ENCODE measurements around the gene BMP3. TPM values are rescaled to one million over a fixed set of nuclear protein-coding genes. Genes with fewer than 3 reads are reported as not detected.

Gene BMP3
- total and polyA plus RNA-seq, 10 of the 15 experiments (the other 5 are each of a cell fraction or from before 2014, with no cell fraction given) = 0.37 to 1.4 (median 0.88) TPM

- TF ChIP-seq CTCF (IDR thresholded peaks at IDR 0.05 in 2 of 3, conservative IDR thresholded peaks at IDR 0.05 in 1 of 3; ENCODE audit: control insufficient read depth in 2 of 3, extremely low read depth in 1 of 3, insufficient read depth in 1 of 3, low read depth in 3 of 3, low read length in 3 of 3) = peak; percentile 80 to 93 (median 93)
- TF ChIP-seq SMC3 (IDR thresholded peaks at IDR 0.05; ENCODE audit: borderline replicate concordance, low read length) = peak; percentile 76
- no peak for TF ChIP-seq MEF2B (IDR thresholded peaks at IDR 0.05; ENCODE audit: partially characterized antibody, poor library complexity, severe bottlenecking)
- TF ChIP-seq YY1 (IDR thresholded peaks at IDR 0.05; ENCODE audit: low read depth, low read length) = 0 out of 2 replicates have a peak, but pooled peaks have one; percentile 30
- no peak for TF ChIP-seq SMAD1 (IDR thresholded peaks at IDR 0.05; ENCODE audit: low read depth, partially characterized antibody)
- TF ChIP-seq ZNF24 (IDR thresholded peaks at IDR 0.05) = no peak
- no peak for TF ChIP-seq IRF4 (IDR thresholded peaks at IDR 0.05; ENCODE audit: low read depth, low read length)
- TF ChIP-seq NFIC (IDR thresholded peaks at IDR 0.05; ENCODE audit: low read depth, low read length) = no peak
Measured at GRCh38 chr4:81069706-81070331, 39.3 kb downstream of the BMP3 start (continued).

DNA sequence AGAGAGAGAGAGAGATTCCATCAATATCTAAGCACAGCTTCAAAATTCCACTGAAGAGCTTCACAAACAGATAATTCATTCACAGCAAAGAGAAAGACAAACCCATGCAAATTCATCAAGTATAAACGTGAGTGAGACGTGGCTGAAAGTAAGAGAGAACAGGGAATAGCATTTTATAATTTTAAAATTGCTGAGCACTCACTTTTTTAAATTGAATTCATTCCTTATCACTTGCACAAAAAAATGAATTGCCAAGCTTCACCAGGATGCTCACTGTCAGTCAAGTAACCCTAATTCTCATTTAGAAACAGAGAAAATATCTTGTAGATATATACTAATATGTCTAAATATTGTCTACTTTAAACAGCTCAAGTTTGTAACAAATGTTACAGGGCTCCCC lies 40.5 kb downstream of the BMP3 start:
- H2AFZ ChIP-seq (ENCODE audit: control insufficient read depth, low read depth, low read length) = no peak overlapping the region
- TF ChIP-seq FOXK2 (IDR thresholded peaks at IDR 0.05) (no peak), GATAD2B (conservative IDR thresholded peaks at IDR 0.05; ENCODE audit: low read depth) (no peak), EZH2 (IDR thresholded peaks at IDR 0.05; ENCODE audit: borderline replicate concordance, control insufficient read depth, low read depth, low read length) (no peak), ZBTB4 (CRISPR knock-in tag; IDR thresholded peaks at IDR 0.05) (no peak), LARP7 (IDR thresholded peaks at IDR 0.05) (no peak), CHD1 (IDR thresholded peaks at IDR 0.05; ENCODE audit: low read depth, low read length) (no peak), CHD2 (IDR thresholded peaks at IDR 0.05; ENCODE audit: borderline replicate concordance, low read depth, low read length) (no peak), ZZZ3 (IDR thresholded peaks at IDR 0.05; ENCODE audit: control insufficient read depth, insufficient read length, low read depth) (no peak), EP300 (IDR thresholded peaks at IDR 0.05; ENCODE audit: borderline replicate concordance in 1 of 2, control insufficient read depth in 1 of 2, low read depth in 2 of 2, low read length in 2 of 2) (no peak), MTA2 (IDR thresholded peaks at IDR 0.05; ENCODE audit: low read depth) (no peak)
- H3K4me1 ChIP-seq (ENCODE audit: control insufficient read depth, insufficient read depth, low read length) = no peaks in the 10 kb centered on the region
- ChIA-PET SMC1A (ENCODE audit: uncharacterized antibody, unreplicated experiment) (interaction anchor here (0.5 to 3.2 kb wide), 10 partner anchors 16 to 709 kb away, joined by 3 to 49 read pairs (median 4); no protein-coding TSS in a partner anchor), RAD21 (ENCODE audit: unreplicated experiment) (interaction anchor here (0.6 to 3.4 kb wide), 6 partner anchors 24 to 708 kb away, joined by 3 to 26 read pairs (median 9); no protein-coding TSS in a partner anchor), POLR2A (no interaction called here), CTCF (interaction anchor here (0.7 to 4.3 kb wide), 15 partner anchors 8 to 709 kb away, joined by 3 to 75 read pairs (median 12); no protein-coding TSS in a partner anchor)
- H3K4me3 ChIP-seq = no peak overlapping the region
- no peak overlapping the region for H3K4me2 ChIP-seq (ENCODE audit: control insufficient read depth, insufficient read depth)
- 0% methylated on average over 2 of the region's 2 CpGs for WGBS (ENCODE audit: insufficient coverage, insufficient replicate concordance, low lambda C conversion rate, missing lambda C conversion rate)
- no peaks in the 10 kb centered on the region for H3K79me2 ChIP-seq (ENCODE audit: control insufficient read depth, insufficient read depth, low read length)
- H3K27ac ChIP-seq (ENCODE audit: control insufficient read depth, insufficient read depth) = no peak overlapping the region
- no peaks in the 10 kb centered on the region for H4K20me1 ChIP-seq (ENCODE audit: control insufficient read depth, insufficient read depth)
- no peak overlapping the region for H3K9ac ChIP-seq (ENCODE audit: control insufficient read depth, insufficient read depth, low read length)
- FAIRE-seq (no peak), ATAC-seq (no peak), DNase-seq (ENCODE audit: low read depth, low spot score) (no peak)
- 0 out of 4 replicates have a peak, but pooled peaks cover 0 to 2% of the 10 kb centered on the region in 2 experiments for H3K27me3 ChIP-seq (replicated peaks in 1 of 2; ENCODE audit: control insufficient read depth in 2 of 2, insufficient read depth in 2 of 2, low read length in 1 of 2)
- no peaks in the 10 kb centered on the region for H3K36me3 ChIP-seq (ENCODE audit: control insufficient read depth in 2 of 2, insufficient read depth in 2 of 2, low read length in 1 of 2)
- in situ Hi-C loops (cut with MboI) = no loop called here
- intact Hi-C loops (cut with micrococcal nuclease; ENCODE audit: unreplicated experiment) = no loop called here
- no TSS peak for BruUV-seq (replicated peaks)
- H3K9me3 ChIP-seq (replicated peaks; ENCODE audit: control insufficient read depth, insufficient read depth, low read length) = no peaks in the 10 kb centered on the region
